K562 (cell line): ENCODE measurements around the gene AAGAB.

Experiments used
- BRD9 ChIP-seq: fragments of 450-650 bp; IDR thresholded peaks from 2 replicates; pipeline ENCODE4 v1.6.1; 2018; ENCODE audit warnings: low read depth; ENCODE audit not compliant: partially characterized antibody
- MTA2 ChIP-seq: fragments of 450-650 bp; IDR thresholded peaks from 2 replicates; pipeline ENCODE4 v1.6.1; 2016; ENCODE audit warnings: low read depth
- TF ChIP-seq, protein P1 (sequence below), 3 experiments: IDR thresholded peaks in 2 of 3; conservative IDR thresholded peaks in 1 of 3; 2 replicates each; pipeline ENCODE4 v1.5.1; 2011 to 2012; ENCODE audit warnings: low read length in 3 of 3, mild to moderate bottlenecking in 3 of 3, control low read depth in 2 of 3, improper control_type of control experiment in 1 of 3, inconsistent platforms in 1 of 3, low read depth in 1 of 3, mixed read lengths in 1 of 3, moderate library complexity in 1 of 3; ENCODE audit not compliant: insufficient read depth in 2 of 3
- TF ChIP-seq, protein P2 (sequence below): sonication (generic); formaldehyde crosslinking; IDR thresholded peaks from 2 replicates; pipeline ENCODE4 v1.8.0; 2022; ENCODE audit warnings: mild to moderate bottlenecking, missing genetic modification reagents
- TF ChIP-seq, protein P3 (sequence below): sonication (generic); formaldehyde crosslinking; IDR thresholded peaks from 2 replicates; pipeline ENCODE4 v1.8.1; 2023; ENCODE audit warnings: mild to moderate bottlenecking, missing genetic modification reagents

DNA sequence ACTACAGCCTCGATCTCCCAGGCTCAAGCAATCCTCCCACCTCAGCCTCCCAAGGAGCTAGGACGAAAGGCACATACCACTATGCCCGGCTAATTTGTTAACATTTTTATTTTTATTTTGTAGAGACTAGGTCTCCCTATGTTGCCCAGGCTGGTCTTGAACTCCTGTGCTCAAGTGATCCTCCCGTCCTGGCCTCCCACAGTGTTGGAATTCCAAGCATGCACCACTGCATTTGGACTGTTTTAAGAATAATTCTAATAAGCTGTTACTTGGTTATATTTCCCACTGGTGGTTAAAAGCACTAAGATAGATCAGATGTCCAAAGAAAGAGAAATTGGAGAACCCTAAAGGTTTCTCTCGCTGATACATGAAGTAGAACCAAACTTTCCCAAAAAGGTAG, 3.1 kb downstream of the AAGAB start:
- TF ChIP-seq MTA2: no peak
- TF ChIP-seq BRD9: no peak
- TF ChIP-seq, protein P1, sequence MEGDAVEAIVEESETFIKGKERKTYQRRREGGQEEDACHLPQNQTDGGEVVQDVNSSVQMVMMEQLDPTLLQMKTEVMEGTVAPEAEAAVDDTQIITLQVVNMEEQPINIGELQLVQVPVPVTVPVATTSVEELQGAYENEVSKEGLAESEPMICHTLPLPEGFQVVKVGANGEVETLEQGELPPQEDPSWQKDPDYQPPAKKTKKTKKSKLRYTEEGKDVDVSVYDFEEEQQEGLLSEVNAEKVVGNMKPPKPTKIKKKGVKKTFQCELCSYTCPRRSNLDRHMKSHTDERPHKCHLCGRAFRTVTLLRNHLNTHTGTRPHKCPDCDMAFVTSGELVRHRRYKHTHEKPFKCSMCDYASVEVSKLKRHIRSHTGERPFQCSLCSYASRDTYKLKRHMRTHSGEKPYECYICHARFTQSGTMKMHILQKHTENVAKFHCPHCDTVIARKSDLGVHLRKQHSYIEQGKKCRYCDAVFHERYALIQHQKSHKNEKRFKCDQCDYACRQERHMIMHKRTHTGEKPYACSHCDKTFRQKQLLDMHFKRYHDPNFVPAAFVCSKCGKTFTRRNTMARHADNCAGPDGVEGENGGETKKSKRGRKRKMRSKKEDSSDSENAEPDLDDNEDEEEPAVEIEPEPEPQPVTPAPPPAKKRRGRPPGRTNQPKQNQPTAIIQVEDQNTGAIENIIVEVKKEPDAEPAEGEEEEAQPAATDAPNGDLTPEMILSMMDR (IDR thresholded peaks at IDR 0.05 in 2 of 3, conservative IDR thresholded peaks at IDR 0.05 in 1 of 3; ENCODE audit: insufficient read depth in 2 of 3, low read depth in 1 of 3, low read length in 3 of 3): no peak
- TF ChIP-seq, protein P2, sequence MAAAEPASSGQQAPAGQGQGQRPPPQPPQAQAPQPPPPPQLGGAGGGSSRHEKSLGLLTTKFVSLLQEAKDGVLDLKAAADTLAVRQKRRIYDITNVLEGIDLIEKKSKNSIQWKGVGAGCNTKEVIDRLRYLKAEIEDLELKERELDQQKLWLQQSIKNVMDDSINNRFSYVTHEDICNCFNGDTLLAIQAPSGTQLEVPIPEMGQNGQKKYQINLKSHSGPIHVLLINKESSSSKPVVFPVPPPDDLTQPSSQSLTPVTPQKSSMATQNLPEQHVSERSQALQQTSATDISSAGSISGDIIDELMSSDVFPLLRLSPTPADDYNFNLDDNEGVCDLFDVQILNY: no peak
- TF ChIP-seq, protein P3, sequence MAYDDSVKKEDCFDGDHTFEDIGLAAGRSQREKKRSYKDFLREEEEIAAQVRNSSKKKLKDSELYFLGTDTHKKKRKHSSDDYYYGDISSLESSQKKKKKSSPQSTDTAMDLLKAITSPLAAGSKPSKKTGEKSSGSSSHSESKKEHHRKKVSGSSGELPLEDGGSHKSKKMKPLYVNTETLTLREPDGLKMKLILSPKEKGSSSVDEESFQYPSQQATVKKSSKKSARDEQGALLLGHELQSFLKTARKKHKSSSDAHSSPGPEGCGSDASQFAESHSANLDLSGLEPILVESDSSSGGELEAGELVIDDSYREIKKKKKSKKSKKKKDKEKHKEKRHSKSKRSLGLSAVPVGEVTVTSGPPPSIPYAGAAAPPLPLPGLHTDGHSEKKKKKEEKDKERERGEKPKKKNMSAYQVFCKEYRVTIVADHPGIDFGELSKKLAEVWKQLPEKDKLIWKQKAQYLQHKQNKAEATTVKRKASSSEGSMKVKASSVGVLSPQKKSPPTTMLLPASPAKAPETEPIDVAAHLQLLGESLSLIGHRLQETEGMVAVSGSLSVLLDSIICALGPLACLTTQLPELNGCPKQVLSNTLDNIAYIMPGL (CRISPR knock-in tag): no peak
